ENCODE results near the gene SLC22A1.
"Not testable (repeated sequence)": the region's sequence is repeated elsewhere in the genome, so short reads cannot be mapped to it uniquely, and the experiment has no call there.

The SLC22A1 gene

GRCh38 chr6:160129881-160130615 is 8.4 kb downstream of the SLC22A1 start:
- Histone ChIP-seq H3K4me1 (ENCODE audit: control insufficient read depth in 2 of 2, insufficient read depth in 2 of 2, low read length in 2 of 2) (no peaks in the 10 kb centered on the region), H3K9me3 (ENCODE audit: control insufficient read depth in 2 of 2, low read length in 2 of 2) (no peaks in the 10 kb centered on the region), H3K36me3 (ENCODE audit: control insufficient read depth in 2 of 2, insufficient read depth in 2 of 2, low read length in 2 of 2) (no peaks in the 10 kb centered on the region), H3K27ac (ENCODE audit: low read depth in 2 of 2, low read length in 2 of 2) (no peak overlapping the region), H3K27me3 (ENCODE audit: control insufficient read depth in 2 of 2, insufficient read depth in 2 of 2, low read length in 2 of 2) (no peaks in the 10 kb centered on the region), H3K9ac (ENCODE audit: low read depth in 1 of 2, low read length in 2 of 2) (no peak overlapping the region), H3K4me3 (ENCODE audit: low read length in 2 of 2) (no peak overlapping the region)

GRCh38 chr6:160130729-160131484 is 9.3 kb downstream of the SLC22A1 start:
- Histone ChIP-seq H3K4me1 (ENCODE audit: control insufficient read depth in 2 of 2, insufficient read depth in 2 of 2, low read length in 2 of 2) (no peaks in the 10 kb centered on the region), H3K27me3 (ENCODE audit: control insufficient read depth in 2 of 2, insufficient read depth in 2 of 2, low read length in 2 of 2) (no peaks in the 10 kb centered on the region), H3K9me3 (ENCODE audit: control insufficient read depth in 2 of 2, low read length in 2 of 2) (no peaks in the 10 kb centered on the region)

GRCh38 chr6:160131636-160132296 is 10.2 kb downstream of the SLC22A1 start:
- H3K9ac ChIP-seq (ENCODE audit: low read depth in 1 of 2, low read length in 2 of 2) = no peak overlapping the region
- H3K4me3 ChIP-seq (ENCODE audit: low read length in 2 of 2) = no peak overlapping the region
- H3K27me3 ChIP-seq (ENCODE audit: control insufficient read depth in 2 of 2, insufficient read depth in 2 of 2, low read length in 2 of 2) = no peaks in the 10 kb centered on the region
- no peaks in the 10 kb centered on the region for H3K36me3 ChIP-seq (ENCODE audit: control insufficient read depth in 2 of 2, insufficient read depth in 2 of 2, low read length in 2 of 2)
- H3K27ac ChIP-seq (ENCODE audit: low read depth in 2 of 2, low read length in 2 of 2) = no peak overlapping the region
- H3K4me1 ChIP-seq (ENCODE audit: control insufficient read depth in 2 of 2, insufficient read depth in 2 of 2, low read length in 2 of 2) = no peaks in the 10 kb centered on the region
- no peaks in the 10 kb centered on the region for H3K9me3 ChIP-seq (ENCODE audit: control insufficient read depth in 2 of 2, low read length in 2 of 2)

More at GRCh38 chr6:160130729-160131484, 9.3 kb downstream of the SLC22A1 start:
- no peak overlapping the region for H3K27ac ChIP-seq (ENCODE audit: low read depth in 2 of 2, low read length in 2 of 2)
- no peak overlapping the region for H3K4me3 ChIP-seq (ENCODE audit: low read length in 2 of 2)
- H3K36me3 ChIP-seq (ENCODE audit: control insufficient read depth in 2 of 2, insufficient read depth in 2 of 2, low read length in 2 of 2) = no peaks in the 10 kb centered on the region
- no peak overlapping the region for H3K9ac ChIP-seq (ENCODE audit: low read depth in 1 of 2, low read length in 2 of 2)

DNA sequence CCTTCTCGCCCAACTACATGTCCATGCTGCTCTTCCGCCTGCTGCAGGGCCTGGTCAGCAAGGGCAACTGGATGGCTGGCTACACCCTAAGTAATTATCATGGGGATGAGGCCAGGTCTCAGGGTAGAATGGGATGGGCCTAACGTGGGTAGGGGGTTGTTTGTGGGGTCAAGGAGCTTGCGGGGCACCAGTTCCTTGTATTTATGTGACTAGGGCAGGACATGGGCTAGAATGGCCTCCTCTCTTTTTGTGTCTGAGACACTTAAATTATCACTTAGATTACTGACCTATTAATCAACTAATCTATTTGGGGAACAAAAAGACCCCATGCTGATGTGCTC is 10.7 kb downstream of the SLC22A1 start:
- Histone ChIP-seq H3K27ac (ENCODE audit: low read depth in 2 of 2, low read length in 2 of 2) (no peak overlapping the region), H3K4me3 (ENCODE audit: low read length in 2 of 2) (no peak overlapping the region), H3K27me3 (ENCODE audit: control insufficient read depth in 2 of 2, insufficient read depth in 2 of 2, low read length in 2 of 2) (no peaks in the 10 kb centered on the region), H3K4me1 (ENCODE audit: control insufficient read depth in 2 of 2, insufficient read depth in 2 of 2, low read length in 2 of 2) (no peaks in the 10 kb centered on the region), H3K9ac (ENCODE audit: low read depth in 1 of 2, low read length in 2 of 2) (no peak overlapping the region), H3K36me3 (ENCODE audit: control insufficient read depth in 2 of 2, insufficient read depth in 2 of 2, low read length in 2 of 2) (no peaks in the 10 kb centered on the region), H3K9me3 (ENCODE audit: control insufficient read depth in 2 of 2, low read length in 2 of 2) (no peaks in the 10 kb centered on the region)

DNA sequence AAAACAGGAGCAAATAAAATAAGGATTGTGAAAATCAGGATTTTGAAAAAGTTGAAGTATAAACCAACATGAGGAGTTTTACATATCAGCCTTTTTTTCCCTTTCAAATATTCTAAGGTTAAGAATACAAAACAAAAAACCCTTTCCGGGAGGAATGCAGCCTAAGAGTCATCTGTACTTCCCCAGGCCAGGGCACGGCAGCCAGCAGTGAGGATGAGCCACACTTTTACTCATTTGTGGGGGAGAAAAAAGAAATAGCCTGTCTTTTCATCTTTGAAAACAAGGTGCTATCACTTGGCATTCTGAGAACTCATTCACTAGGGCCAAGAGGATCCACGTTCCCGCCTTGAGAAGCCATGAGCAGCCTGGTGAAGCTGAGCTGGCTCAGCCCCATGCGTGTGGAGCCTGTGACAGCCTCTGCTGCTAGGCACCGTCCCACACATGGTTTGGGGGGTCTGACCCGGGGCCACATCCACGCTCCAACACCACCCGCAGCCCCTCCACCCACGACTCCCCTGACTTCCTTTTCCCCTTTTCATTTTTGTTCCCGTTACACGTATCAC is 11.2 kb downstream of the SLC22A1 start:
- Histone ChIP-seq H3K9me3 (ENCODE audit: control insufficient read depth in 2 of 2, low read length in 2 of 2) (no peaks in the 10 kb centered on the region), H3K27ac (ENCODE audit: low read depth in 2 of 2, low read length in 2 of 2) (no peak overlapping the region), H3K9ac (ENCODE audit: low read depth in 1 of 2, low read length in 2 of 2) (no peak overlapping the region), H3K4me3 (ENCODE audit: low read length in 2 of 2) (no peak overlapping the region), H3K36me3 (ENCODE audit: control insufficient read depth in 2 of 2, insufficient read depth in 2 of 2, low read length in 2 of 2) (no peaks in the 10 kb centered on the region), H3K27me3 (ENCODE audit: control insufficient read depth in 2 of 2, insufficient read depth in 2 of 2, low read length in 2 of 2) (no peaks in the 10 kb centered on the region), H3K4me1 (ENCODE audit: control insufficient read depth in 2 of 2, insufficient read depth in 2 of 2, low read length in 2 of 2) (no peaks in the 10 kb centered on the region)

GRCh38 chr6:160133441-160134336 is 12.1 kb downstream of the SLC22A1 start:
- Histone ChIP-seq H3K4me3 (ENCODE audit: low read length in 2 of 2) (no peak overlapping the region), H3K9me3 (ENCODE audit: control insufficient read depth in 2 of 2, low read length in 2 of 2) (no peaks in the 10 kb centered on the region), H3K36me3 (ENCODE audit: control insufficient read depth in 2 of 2, insufficient read depth in 2 of 2, low read length in 2 of 2) (no peaks in the 10 kb centered on the region), H3K4me1 (ENCODE audit: control insufficient read depth in 2 of 2, insufficient read depth in 2 of 2, low read length in 2 of 2) (peaks cover 0 to 3% of the 10 kb centered on the region in 2 donors), H3K27me3 (ENCODE audit: control insufficient read depth in 2 of 2, insufficient read depth in 2 of 2, low read length in 2 of 2) (no peaks in the 10 kb centered on the region), H3K9ac (ENCODE audit: low read depth in 1 of 2, low read length in 2 of 2) (no peak overlapping the region), H3K27ac (ENCODE audit: low read depth in 2 of 2, low read length in 2 of 2) (no peak overlapping the region)

DNA sequence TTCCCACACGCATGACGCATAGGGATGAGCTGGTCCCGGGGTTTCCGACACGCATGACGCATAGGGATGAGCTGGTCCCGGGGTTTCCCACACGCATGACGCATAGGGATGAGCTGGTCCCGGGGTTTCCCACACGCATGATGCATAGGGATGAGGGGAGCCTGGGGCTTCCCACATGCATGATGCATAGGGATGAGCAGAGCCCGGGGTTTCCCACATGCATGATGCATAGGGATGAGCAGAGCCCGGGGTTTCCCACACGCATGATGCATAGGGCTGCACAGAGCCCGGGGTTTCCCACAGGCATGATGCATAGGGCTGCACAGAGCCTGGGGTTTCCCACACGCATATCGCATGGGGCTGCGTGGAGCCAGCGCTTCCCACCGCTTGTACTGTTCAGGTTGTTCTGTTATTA is 12.7 kb downstream of the SLC22A1 start:
- H3K27ac ChIP-seq (ENCODE audit: low read depth in 2 of 2, low read length in 2 of 2); H3K27me3 ChIP-seq (ENCODE audit: control insufficient read depth in 2 of 2, insufficient read depth in 2 of 2, low read length in 2 of 2); H3K9me3 ChIP-seq (ENCODE audit: control insufficient read depth in 2 of 2, low read length in 2 of 2); H3K9ac ChIP-seq (ENCODE audit: low read depth in 1 of 2, low read length in 2 of 2); H3K4me3 ChIP-seq (ENCODE audit: low read length in 2 of 2); H3K4me1 ChIP-seq (ENCODE audit: control insufficient read depth in 2 of 2, insufficient read depth in 2 of 2, low read length in 2 of 2); H3K36me3 ChIP-seq (ENCODE audit: control insufficient read depth in 2 of 2, insufficient read depth in 2 of 2, low read length in 2 of 2): not testable (repeated sequence)

DNA sequence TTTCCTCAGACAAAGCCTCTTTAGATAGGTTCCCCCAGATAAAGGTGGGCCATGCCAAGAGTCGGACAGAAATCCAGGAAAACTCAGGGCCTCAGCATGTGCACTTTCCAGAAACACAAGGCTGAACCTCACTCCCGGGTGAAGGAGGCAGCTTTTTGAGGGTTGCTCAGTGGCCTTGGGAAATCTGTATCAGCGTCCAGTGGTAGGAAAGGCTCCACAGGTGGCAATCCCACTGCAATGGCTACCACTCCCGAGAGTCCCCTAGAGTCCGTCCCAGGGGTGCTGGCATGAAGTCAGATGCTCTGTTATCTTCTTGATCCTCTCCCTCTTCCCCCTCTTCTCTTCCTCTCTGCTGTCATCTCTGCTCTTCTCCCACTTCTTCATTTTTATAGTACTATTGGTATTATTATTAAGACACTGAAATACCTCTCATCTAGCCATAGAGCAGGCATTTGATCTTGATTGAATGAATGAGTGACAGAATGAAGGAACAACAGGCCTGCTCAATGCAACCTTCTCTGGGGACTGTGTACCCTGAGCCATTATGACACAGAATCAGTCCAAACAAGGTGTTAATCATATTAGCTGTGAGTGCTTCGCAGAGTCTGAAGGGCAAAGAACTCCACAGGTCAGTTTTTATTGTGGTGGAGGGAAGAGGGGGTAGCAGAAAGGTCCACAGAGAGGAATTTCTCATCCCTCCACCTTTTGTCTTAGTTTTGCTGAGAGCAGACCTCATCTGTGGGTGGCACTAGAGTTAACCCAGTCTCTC is 13.3 kb downstream of the SLC22A1 start:
- Histone ChIP-seq H3K27ac (ENCODE audit: low read depth in 2 of 2, low read length in 2 of 2) (no peak overlapping the region), H3K4me1 (ENCODE audit: control insufficient read depth in 2 of 2, insufficient read depth in 2 of 2, low read length in 2 of 2) (peaks cover 0 to 3% of the 10 kb centered on the region in 2 donors), H3K36me3 (ENCODE audit: control insufficient read depth in 2 of 2, insufficient read depth in 2 of 2, low read length in 2 of 2) (no peaks in the 10 kb centered on the region), H3K9ac (ENCODE audit: low read depth in 1 of 2, low read length in 2 of 2) (no peak overlapping the region), H3K27me3 (ENCODE audit: control insufficient read depth in 2 of 2, insufficient read depth in 2 of 2, low read length in 2 of 2) (no peaks in the 10 kb centered on the region), H3K9me3 (ENCODE audit: control insufficient read depth in 2 of 2, low read length in 2 of 2) (no peaks in the 10 kb centered on the region), H3K4me3 (ENCODE audit: low read length in 2 of 2) (no peak overlapping the region)
